NCI-H2081 treated with DMSO at 0.1 percent for 48 hours (cell line): ENCODE measurements around the gene ISY1.
"Not testable (repeated sequence)": the region's sequence is repeated elsewhere in the genome, so short reads cannot be mapped to it uniquely, and the experiment has no call there.

ENCODE experiments used
- DNase-seq: peaks from one replicate; lab custom pipeline; 2025; lab: John Stamatoyannopoulos, UW

ISY1 gene

DNA sequence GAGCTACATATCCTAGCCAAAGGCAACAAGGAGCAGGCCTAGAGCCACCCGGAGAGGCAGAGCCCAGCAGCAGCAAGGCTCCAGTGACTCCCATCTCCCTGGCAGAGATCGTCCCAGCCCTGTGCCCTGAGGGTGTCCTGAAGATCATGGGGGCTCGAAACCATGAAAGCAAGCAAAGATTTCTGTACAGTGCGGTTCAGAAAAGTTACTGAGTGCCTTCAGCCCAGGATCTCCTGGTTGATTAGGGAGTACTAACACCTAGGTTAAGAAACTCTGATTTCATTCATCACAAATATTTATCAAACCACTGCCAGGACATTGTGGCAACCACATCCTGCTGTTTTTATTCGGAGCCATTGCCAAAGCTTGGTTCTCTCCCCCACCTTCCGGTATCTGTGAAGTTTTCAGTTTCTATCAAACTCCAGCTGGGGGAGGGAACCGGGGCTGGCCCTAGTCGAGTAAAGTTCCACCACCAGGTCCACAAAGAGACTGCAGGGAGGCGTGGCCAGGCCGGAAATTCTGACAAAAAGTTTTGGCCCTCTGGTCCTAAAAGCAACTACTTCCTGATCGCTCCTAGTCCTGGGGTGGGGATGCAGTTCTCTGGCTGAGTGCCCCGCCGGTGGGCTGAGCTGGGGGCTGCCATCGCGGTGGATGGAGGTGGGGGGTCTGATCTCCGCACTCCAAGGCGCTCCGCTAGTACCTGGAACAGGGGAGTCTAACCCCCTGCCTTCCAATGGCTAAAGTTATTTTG, 40.4 kb downstream of the ISY1 start:
- DNase-seq = no peak

- no peak for DNase-seq
Observed at GRCh38 chr3:129119365-129120100, 41.3 kb downstream of the ISY1 start.

DNA sequence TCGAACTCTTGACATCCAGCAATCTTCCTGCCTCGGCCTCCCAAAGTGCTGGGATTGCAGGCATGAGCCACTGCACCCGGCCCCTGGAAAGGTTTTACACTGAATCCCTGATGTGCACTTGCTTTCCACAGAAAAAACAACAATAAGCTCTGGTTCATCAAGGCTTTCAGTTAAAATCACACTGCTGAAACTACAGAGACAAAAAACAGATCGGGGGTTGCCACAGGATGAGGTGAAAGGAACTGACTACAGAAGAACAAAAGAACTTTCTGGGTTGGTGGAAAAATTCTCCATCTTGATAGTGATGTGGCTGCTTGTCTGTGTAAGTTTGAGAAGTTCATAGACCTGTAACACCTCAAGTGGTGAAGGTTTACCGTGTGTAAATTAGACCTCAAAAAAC, 42.1 kb downstream of the ISY1 start:
- no peak for DNase-seq

DNA sequence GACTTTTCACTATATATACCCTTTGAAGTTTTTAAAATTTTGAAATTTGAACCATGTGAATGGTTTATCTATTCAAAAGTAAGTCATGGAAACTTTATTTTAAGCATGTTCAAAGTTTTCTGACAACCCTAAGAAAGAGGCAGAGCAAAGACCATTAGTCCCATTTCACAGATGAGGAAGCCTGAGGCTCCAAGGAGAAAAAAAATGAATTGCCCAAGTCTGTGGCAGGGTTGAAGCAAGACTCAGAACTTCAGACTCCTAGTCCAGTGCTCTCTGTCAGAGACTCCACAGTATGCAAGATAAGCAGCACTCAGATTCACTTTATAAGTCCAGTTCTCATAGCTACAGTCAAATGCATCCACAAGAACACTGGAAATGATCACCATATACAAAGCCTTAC, 43.7 kb downstream of the ISY1 start:
- DNase-seq = no peak

- DNase-seq = no peak
Observed at GRCh38 chr3:129116482-129116946, 44.3 kb downstream of the ISY1 start.

GRCh38 chr3:129114455-129114854, 46.4 kb downstream of the ISY1 start:
- DNase-seq = no peak

- no peak for DNase-seq
Observed at GRCh38 chr3:129112308-129113052, 48.4 kb downstream of the ISY1 start.

- not testable (repeated sequence) for DNase-seq
Observed at GRCh38 chr3:129111076-129111780, 49.6 kb downstream of the ISY1 start.

DNA sequence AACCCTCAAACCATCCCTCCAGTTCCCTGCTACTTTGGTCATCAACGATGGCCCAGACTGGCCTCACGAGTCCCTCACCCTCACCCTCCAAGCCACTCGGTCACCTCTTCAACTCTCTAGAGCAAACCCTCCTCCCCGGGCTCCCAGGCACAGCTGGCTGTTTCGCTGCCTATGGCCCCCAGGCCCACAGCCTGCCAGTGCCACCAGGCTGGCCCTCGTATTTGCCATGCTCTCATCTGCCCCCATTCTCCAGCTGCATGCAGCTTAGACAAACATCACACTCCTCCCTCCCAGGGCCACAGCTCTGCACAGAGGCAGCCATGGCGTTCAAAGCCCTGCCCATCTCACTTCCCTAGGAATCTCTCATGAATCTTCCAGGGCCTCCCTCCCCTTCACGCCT, 53.1 kb downstream of the ISY1 start:
- no peak for DNase-seq

GRCh38 chr3:129106866-129107565, 53.8 kb downstream of the ISY1 start:
- DNase-seq = no peak

GRCh38 chr3:129106320-129106719, 54.5 kb downstream of the ISY1 start:
- no peak for DNase-seq

DNA sequence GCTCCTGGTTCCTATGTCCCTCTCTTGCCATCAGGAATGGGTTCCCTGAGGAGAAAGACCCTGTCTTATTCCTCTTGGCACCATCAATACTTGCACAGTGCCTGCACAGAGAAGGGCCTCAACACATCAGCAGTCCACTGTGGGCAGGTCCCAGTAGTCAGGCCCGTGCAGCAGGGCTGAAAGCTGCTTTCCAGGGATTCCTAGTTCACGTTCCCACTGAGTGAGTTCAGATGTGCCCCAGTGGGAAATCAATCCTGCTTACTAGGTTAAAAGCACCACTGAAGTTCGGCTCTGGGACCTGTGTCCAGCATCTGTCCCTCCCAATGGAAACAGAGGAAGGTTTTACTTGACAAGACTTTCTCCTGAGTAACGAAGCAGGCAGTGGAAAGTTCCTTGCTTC, 55.0 kb downstream of the ISY1 start:
- DNase-seq = no peak

DNA sequence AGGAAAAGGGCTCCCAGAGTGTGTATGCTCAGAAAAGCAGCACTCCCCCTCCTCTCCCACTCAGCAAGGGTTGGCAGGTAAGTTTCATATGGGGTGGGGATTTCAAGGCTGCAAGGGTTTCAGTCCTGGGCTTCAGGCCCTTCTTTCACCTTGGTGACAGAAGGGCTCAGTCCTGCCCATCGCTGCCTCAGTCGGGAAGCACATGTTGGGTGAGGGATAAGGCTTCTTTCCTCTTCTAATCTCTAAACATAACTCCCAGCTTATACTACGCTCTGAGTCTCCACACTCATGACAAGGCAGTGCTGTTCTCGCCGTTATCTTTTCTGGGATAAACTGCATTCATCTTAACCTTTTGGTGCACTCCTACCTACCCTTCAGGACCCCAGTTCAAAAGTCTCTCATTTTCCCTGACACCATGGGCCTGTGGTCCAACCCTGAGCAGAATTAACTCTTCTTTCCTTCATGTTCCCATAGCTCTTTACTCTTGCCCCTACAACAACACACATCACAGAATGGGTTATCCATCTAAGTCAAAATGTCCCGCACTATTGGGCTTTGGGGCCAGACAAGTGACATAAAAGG, 56.3 kb downstream of the ISY1 start:
- DNase-seq = no peak

DNA sequence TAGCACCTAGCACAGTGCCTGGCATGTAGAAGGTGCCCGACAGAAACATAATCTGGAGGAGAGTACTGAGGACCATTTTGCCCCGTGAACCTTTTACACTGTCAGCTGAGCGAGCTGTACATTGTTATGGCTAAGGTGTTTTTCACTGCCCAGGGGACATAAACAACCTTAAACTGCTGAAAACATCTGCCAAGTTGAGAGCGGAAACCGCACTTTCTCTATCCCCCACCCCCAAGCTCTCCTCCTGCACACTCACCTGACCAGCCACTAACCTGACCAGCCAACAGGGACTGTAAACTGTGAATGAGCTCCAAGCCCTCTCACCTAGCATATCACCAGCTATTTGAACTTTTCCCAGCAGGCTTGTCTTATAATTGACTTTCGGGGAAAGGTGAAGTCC, 56.8 kb downstream of the ISY1 start:
- DNase-seq = no peak

DNA sequence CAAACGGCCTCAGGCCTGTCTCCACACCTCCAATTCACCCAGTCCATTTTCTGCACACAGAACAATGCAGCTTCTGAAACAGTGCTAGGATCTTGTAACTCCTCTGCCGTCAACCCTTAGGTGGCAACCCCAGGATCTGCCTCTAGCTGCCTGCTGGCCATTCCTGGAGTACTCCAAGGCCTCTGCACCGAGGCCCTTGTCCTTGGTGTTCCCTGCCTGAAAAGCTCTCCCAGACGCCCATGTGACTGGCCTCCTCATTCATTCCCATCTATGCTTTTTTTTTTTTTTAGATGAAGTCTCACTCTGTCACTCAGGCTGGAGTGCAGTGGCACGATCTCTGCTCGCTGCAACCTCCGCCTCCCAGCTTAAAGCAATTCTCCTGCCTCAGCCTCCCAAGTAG, 57.6 kb downstream of the ISY1 start:
- DNase-seq = no peak

- DNase-seq = no peak
Observed at GRCh38 chr3:129101370-129102138, 59.3 kb downstream of the ISY1 start.

DNA sequence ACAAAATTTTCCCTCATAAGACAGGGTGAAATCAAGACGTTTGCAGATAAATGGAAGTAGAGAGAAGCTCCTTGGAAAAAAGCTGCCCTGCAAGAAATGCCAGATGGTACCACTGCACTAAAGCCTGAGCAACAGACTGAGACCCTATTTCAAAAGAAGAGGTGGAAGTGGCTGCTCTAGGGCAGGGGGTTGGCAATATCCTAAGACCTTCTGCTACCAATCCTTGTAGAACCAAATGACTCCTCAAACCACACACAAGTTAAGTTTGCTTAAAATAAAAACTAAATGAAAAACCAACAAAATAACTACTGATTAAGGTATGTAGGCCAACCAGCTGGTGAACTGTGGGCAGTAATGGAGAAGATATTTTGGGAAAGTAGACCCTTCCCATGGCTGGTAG, 60.6 kb downstream of the ISY1 start:
- DNase-seq = no peak

DNA sequence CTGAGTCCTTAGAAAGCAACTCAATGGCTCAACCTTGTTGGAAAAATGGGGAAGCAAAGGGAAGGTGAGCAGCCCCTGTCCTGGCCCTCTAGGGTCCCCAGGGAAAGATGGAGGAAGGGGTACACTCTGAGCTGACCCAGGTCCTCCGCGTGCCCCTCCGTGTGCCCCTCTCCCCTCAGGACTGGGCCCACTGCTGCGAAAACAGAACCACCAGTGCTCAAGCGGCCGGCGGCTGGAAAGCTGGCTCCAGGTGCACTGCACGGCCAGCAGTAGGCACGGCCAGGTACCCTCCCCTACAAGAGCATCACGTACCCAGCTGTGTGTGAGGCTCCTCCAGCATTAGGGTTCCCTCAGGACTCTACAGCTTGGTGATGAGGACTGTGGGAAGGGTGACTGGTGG, 65.6 kb downstream of the ISY1 start:
- no peak for DNase-seq

GRCh38 chr3:129088312-129088711, 72.6 kb downstream of the ISY1 start:
- DNase-seq = not testable (repeated sequence)

DNA sequence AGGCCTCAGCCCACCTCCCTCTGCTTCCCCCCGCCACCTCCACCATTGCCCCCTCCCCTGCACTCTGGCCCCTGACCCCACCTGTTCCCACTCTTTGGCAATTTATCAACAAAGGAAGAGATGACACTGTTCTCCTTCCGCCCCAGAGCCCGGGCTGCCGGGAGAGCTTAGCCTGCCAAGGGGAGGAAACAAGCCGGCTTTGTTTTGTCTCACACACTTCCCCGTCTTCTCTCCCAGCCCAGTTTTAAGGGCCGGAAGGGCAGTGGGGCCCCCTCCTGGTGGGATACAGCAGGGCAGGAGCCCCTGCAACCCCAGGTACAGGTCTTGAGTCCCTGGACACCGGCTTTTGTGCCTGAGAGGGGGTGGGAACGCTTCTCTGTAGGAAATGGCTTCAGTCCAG, 73.0 kb downstream of the ISY1 start:
- DNase-seq = not testable (repeated sequence)
